Endothelial cell of umbilical vein (primary cell): ENCODE results near the gene ZSCAN2. TPM values are rescaled to one million over a fixed set of nuclear protein-coding genes. Genes with fewer than 3 reads are reported as not detected.
A peak's percentile ranks its signal among the peaks of the same experiment; 100 is the strongest.

Experiments
- BruUV-seq: library from RNA; stranded (reverse); fragments of 400-500 nt; replicated peaks from 2 replicates; lab custom pipeline; 2021; lab: Mats Ljungman, UMichigan
- CTCF ChIA-PET: fragments of 300-600, 350-600 bp; sonication (Branson Sonifier 250); formaldehyde crosslinking; loops from one replicate; lab custom pipeline; 2021; ENCODE audit warnings: antibody characterized with exemption, inconsistent platforms; lab: Charles Lee
- POLR2A ChIA-PET: fragments of 300-600, 350-600 bp; sonication (Branson Sonifier 250); formaldehyde crosslinking; loops from one replicate; lab custom pipeline; 2021; ENCODE audit warnings: antibody characterized with exemption, inconsistent platforms; lab: Charles Lee
- DNase-seq: peaks from one replicate; pipeline ENCODE4 v3.0.0-alpha.2; 2011; ENCODE audit warnings: low read depth, low spot score
- FAIRE-seq: peaks from 2 replicates; lab custom pipeline; 2011; peaks lifted over from hg19 to GRCh38; lab: Jason Lieb, UNC
- H2AFZ ChIP-seq: 2 replicates; pipeline ENCODE4 v1.6.0; 2012; ENCODE audit warnings: low read depth, low read length, control low read depth, inconsistent platforms
- H3K27ac ChIP-seq: 2 replicates; pipeline ENCODE4 v1.5.1; 2011; ENCODE audit warnings: low read depth, mild to moderate bottlenecking, control low read depth, low read length, moderate library complexity; ENCODE audit not compliant: insufficient read depth
- H3K27me3 ChIP-seq, 2 experiments: 2 replicates each; pipeline versions ENCODE4 v1.6.0 to v1.6.1; 2011; ENCODE audit warnings: low read length in 2 of 2, mixed read lengths in 1 of 2; ENCODE audit not compliant: control insufficient read depth in 2 of 2, insufficient read depth in 2 of 2
- H3K36me3 ChIP-seq, 2 experiments: 2 replicates in 1 of 2; 3 replicates in 1 of 2; pipeline ENCODE4 v1.5.1; 2011; ENCODE audit warnings: low read length in 2 of 2, mild to moderate bottlenecking in 1 of 2, moderate library complexity in 1 of 2; ENCODE audit not compliant: control insufficient read depth in 2 of 2, insufficient read depth in 2 of 2; ENCODE audit errors: extremely low read depth in 1 of 2
- H3K4me1 ChIP-seq: 3 replicates; pipeline ENCODE4 v1.5.1; 2011; ENCODE audit warnings: mild to moderate bottlenecking, low read length; ENCODE audit not compliant: control insufficient read depth, insufficient read depth; ENCODE audit errors: extremely low read depth
- H3K4me2 ChIP-seq: 2 replicates; pipeline ENCODE4 v1.6.1; 2011; ENCODE audit warnings: low read length, control low read depth, mixed read lengths; ENCODE audit not compliant: insufficient read depth
- H3K4me3 ChIP-seq, 3 experiments: fragments of 200-600 bp in 1 of 3; sonication (generic), shearing (Covaris generic) in 1 of 3; replicated peaks in 1 of 3; 2 replicates each; pipeline ENCODE4 v1.5.1; 2011 to 2016; ENCODE audit warnings: control low read depth in 3 of 3, low read length in 3 of 3, mild to moderate bottlenecking in 2 of 3, inconsistent platforms in 1 of 3, low read depth in 1 of 3, moderate library complexity in 1 of 3; ENCODE audit not compliant: insufficient read depth in 1 of 3
- H3K79me2 ChIP-seq: 2 replicates; pipeline ENCODE4 v1.6.0; 2012; ENCODE audit warnings: low read length, inconsistent platforms; ENCODE audit not compliant: control insufficient read depth, insufficient read depth
- H3K9ac ChIP-seq: replicated peaks from 2 replicates; pipeline ENCODE3; 2011; ENCODE audit warnings: low read length, control low read depth; ENCODE audit not compliant: insufficient read depth; ENCODE audit errors: extremely low read depth
- H3K9me1 ChIP-seq: replicated peaks from 3 replicates; pipeline ENCODE4 v1.6.0; 2011; ENCODE audit warnings: mild to moderate bottlenecking, low read length; ENCODE audit not compliant: control insufficient read depth, insufficient read depth; ENCODE audit errors: extremely low read depth
- H3K9me3 ChIP-seq: replicated peaks from 2 replicates; pipeline ENCODE4 v1.5.1; 2012; ENCODE audit warnings: low read length, inconsistent platforms; ENCODE audit not compliant: control insufficient read depth, insufficient read depth
- H4K20me1 ChIP-seq: replicated peaks from 2 replicates; pipeline ENCODE3; 2011; ENCODE audit warnings: mild to moderate bottlenecking, low read length; ENCODE audit not compliant: control insufficient read depth, insufficient read depth; ENCODE audit errors: extremely low read depth
- CTCF ChIP-seq, 2 donors: IDR thresholded peaks; 1 replicate in 1 of 2; 2 replicates in 1 of 2; pipeline ENCODE4 v1.5.1; 2011; ENCODE audit warnings: low read length in 2 of 2, mild to moderate bottlenecking in 2 of 2, moderate library complexity in 2 of 2, control low read depth in 1 of 2, inconsistent platforms in 1 of 2, low read depth in 1 of 2; ENCODE audit not compliant: insufficient read depth in 1 of 2; ENCODE audit errors: extremely low read depth in 1 of 2
- JUN ChIP-seq: IDR thresholded peaks from 2 replicates; pipeline ENCODE4 v1.6.1; 2011; ENCODE audit warnings: borderline replicate concordance, low read depth; ENCODE audit not compliant: insufficient read length, insufficient read depth
- POLR2AphosphoS5 ChIP-seq: IDR thresholded peaks from 2 replicates; pipeline ENCODE4 v1.6.1; 2012; ENCODE audit warnings: low read depth, mild to moderate bottlenecking, control low read depth, low read length, moderate library complexity; ENCODE audit not compliant: insufficient read depth
- dilution Hi-C: fragments of 300-500 bp; cut with MboI; formaldehyde crosslinking; loops from one replicate; pipeline ENCODE4 v1.15.0; 2019; ENCODE audit warnings: low sequenced_read_pairs; ENCODE audit not compliant: extremely low pct_ligation_motif_present
- intact Hi-C: fragments of 100-400 bp; cut with micrococcal nuclease; formaldehyde crosslinking; loops from one replicate; pipeline ENCODE4 v1.10.0; 2022
- polyA plus RNA-seq, 4 experiments: library from polyadenylated mRNA; depleted of rRNA in 3 of 4; stranded (reverse) in 3 of 4; unstranded in 1 of 4; fragments of >200 nt; gene quantifications; 2 replicates each; pipeline versions ENCODE4 v1.2.1 to v1.2.3, GENCODE V29; 2011 to 2012; ENCODE audit warnings: missing spikeins in 1 of 4
- total RNA-seq: library from RNA; stranded (reverse); gene quantifications from 2 replicates; pipeline ENCODE4 v1.2.3, GENCODE V29; 2021
- TF ChIP-seq, protein P1 (sequence below): IDR thresholded peaks from 2 replicates; pipeline ENCODE4 v1.6.1; 2011; ENCODE audit not compliant: insufficient read depth, insufficient read length

The ZSCAN2 gene
- total and polyA plus RNA-seq, 2 donors (not counting 3 experiments of a cell fraction or from before 2014, with no cell fraction given), result 12.9 to 13.5 TPM

- peak overlapping the region; percentile 28 for H3K27ac ChIP-seq
- no TSS peak for BruUV-seq
- dilution Hi-C loops, result no loop called here
- H3K4me3 ChIP-seq, result peak overlapping the region; percentile 44 to 66 (median 46)
- FAIRE-seq (peak; percentile 80), DNase-seq (peak; percentile 85)
- H3K27me3 ChIP-seq, result no peaks in the 10 kb centered on the region
- ChIA-PET CTCF (interaction anchor here (1.2 to 4.7 kb wide), 3 partner anchors 21 to 35 kb away, joined by 5 to 25 read pairs (median 6); partner anchors contain the start of gene WDR73), POLR2A (no interaction called here)
- peaks cover 12% of the 10 kb centered on the region for H3K79me2 ChIP-seq
- H3K4me2 ChIP-seq, result peak overlapping the region; percentile 90
- H4K20me1 ChIP-seq, result no peaks in the 10 kb centered on the region
- intact Hi-C loops, result loop anchor here (1.0 kb wide), 1 partner anchor 21 kb away; the partner anchor contains the start of gene WDR73
- H3K9me1 ChIP-seq, result no peaks in the 10 kb centered on the region
- no peak for TF ChIP-seq CTCF (IDR thresholded peaks at IDR 0.05; ENCODE audit: extremely low read depth in 1 of 2, insufficient read depth in 1 of 2, low read depth in 1 of 2, low read length in 2 of 2)
- TF ChIP-seq, protein P1, sequence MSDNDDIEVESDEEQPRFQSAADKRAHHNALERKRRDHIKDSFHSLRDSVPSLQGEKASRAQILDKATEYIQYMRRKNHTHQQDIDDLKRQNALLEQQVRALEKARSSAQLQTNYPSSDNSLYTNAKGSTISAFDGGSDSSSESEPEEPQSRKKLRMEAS, result no peak
- peak; percentile 29 for TF ChIP-seq POLR2AphosphoS5
- no peak for TF ChIP-seq JUN
- peak overlapping the region; percentile 51 for H2AFZ ChIP-seq
- H3K9ac ChIP-seq, result peak overlapping the region; percentile 67
- peaks cover 26% of the 10 kb centered on the region for H3K4me1 ChIP-seq
- H3K36me3 ChIP-seq, result peaks cover 0 to 2% of the 10 kb centered on the region in 2 experiments
- no peaks in the 10 kb centered on the region for H3K9me3 ChIP-seq
Observed at GRCh38 chr15:84633311-84634227, 32.8 kb downstream of the ZSCAN2 start.
